Myocyte (in vitro differentiated cells): ENCODE results near the gene STAP2. TPM values are rescaled to one million over a fixed set of nuclear protein-coding genes. Genes with fewer than 3 reads are reported as not detected.

Source experiments
- DNase-seq: peaks from one replicate; pipeline ENCODE4 v3.0.0-alpha.2; 2012; ENCODE audit warnings: low read depth
- polyA plus RNA-seq: library from polyadenylated mRNA; unstranded; fragments of >200 nt; gene quantifications from one replicate; pipeline ENCODE4 v1.2.1, GENCODE V29; 2012; ENCODE audit warnings: missing spikeins
- total RNA-seq: library from RNA; depleted of rRNA; stranded (reverse); fragments of >200 nt; gene quantifications from 2 replicates; pipeline ENCODE4 v1.2.3, GENCODE V29; 2014

STAP2 gene
- 3.1 and 4.5 TPM in 2 replicates for total RNA-seq
- 3.7 TPM for polyA plus RNA-seq

- no peak for DNase-seq
Observed at GRCh38 chr19:4338441-4339355, at the start of gene STAP2. Gene STAP2 (minus strand): TSS chr19:4338827. CDS start chr19:4338753, 74 bp downstream.

- peak; percentile 94 for DNase-seq
Observed at GRCh38 chr19:4386041-4386782, 47.6 kb upstream of the STAP2 start.

GRCh38 chr19:4385291-4386040, 46.8 kb upstream of the STAP2 start:
- DNase-seq: peak; percentile 12

GRCh38 chr19:4380254-4380727, 41.7 kb upstream of the STAP2 start:
- DNase-seq: peak; percentile 84

- DNase-seq: peak; percentile 97
Observed at GRCh38 chr19:4379383-4380253, 41.0 kb upstream of the STAP2 start.

- no peak for DNase-seq
Observed at GRCh38 chr19:4378886-4379285, 40.3 kb upstream of the STAP2 start.

GRCh38 chr19:4376991-4377781, 38.6 kb upstream of the STAP2 start:
- DNase-seq: peak; percentile 96

- DNase-seq: no peak
Observed at GRCh38 chr19:4376671-4376990, 38.0 kb upstream of the STAP2 start.

- peak; percentile 79 for DNase-seq
Observed at GRCh38 chr19:4376028-4376670, 37.5 kb upstream of the STAP2 start.

GRCh38 chr19:4375164-4376027, 36.8 kb upstream of the STAP2 start:
- peak; percentile 91 for DNase-seq

GRCh38 chr19:4374498-4375163, 36.0 kb upstream of the STAP2 start:
- DNase-seq: peak; percentile 95

GRCh38 chr19:4373601-4374497, 35.2 kb upstream of the STAP2 start:
- DNase-seq: peak; percentile 81

- DNase-seq: no peak
Observed at GRCh38 chr19:4373013-4373367, 34.4 kb upstream of the STAP2 start.

GRCh38 chr19:4372165-4373012, 33.8 kb upstream of the STAP2 start:
- DNase-seq: no peak
